ENCODE measurements around the gene TP53INP2. TPM values are rescaled to one million over a fixed set of nuclear protein-coding genes. Genes with fewer than 3 reads are reported as not detected.

The TP53INP2 gene
- total and polyA plus RNA-seq, 9 of the 15 experiments (the other 6 are each of a cell fraction or from before 2014, with no cell fraction given), result 0.43 to 5.0 (median 1.3) TPM

GRCh38 chr20:34744847-34745246, 40.7 kb downstream of the TP53INP2 start:
- Histone ChIP-seq H3K27me3 (ENCODE audit: control insufficient read depth in 2 of 2, insufficient read depth in 2 of 2, low read length in 2 of 2) (no peaks in the 10 kb centered on the region), H3K79me2 (ENCODE audit: control insufficient read depth, insufficient read depth, low read length) (no peaks in the 10 kb centered on the region), H3K36me3 (ENCODE audit: control insufficient read depth, insufficient read depth, low read length) (peaks cover 74% of the 10 kb centered on the region; the same call in 2 of the 3 replicates), H3K4me2 (ENCODE audit: insufficient read depth, low read length) (no peak overlapping the region), H3K4me3 (no peak overlapping the region), H3K9me1 (ENCODE audit: control insufficient read depth, insufficient read depth, low read length) (no peaks in the 10 kb centered on the region), H3K27ac (ENCODE audit: extremely low read depth, low read depth, low read length) (no peak overlapping the region), H4K20me1 (replicated peaks; ENCODE audit: control insufficient read depth, insufficient read depth, low read length) (no peaks in the 10 kb centered on the region), H2AFZ (ENCODE audit: low read depth, low read length) (no peak overlapping the region), H3K9ac (ENCODE audit: insufficient read depth in 1 of 2, low read depth in 2 of 2, low read length in 2 of 2) (no peak overlapping the region), H3K9me3 (replicated peaks; ENCODE audit: control insufficient read depth, insufficient read depth, low read depth, low read length) (no peaks in the 10 kb centered on the region), H3K4me1 (replicated peaks in 1 of 2; ENCODE audit: control insufficient read depth in 2 of 2, insufficient read depth in 2 of 2, low read length in 2 of 2) (no peaks in the 10 kb centered on the region)
- ChIA-PET POLR2A (interaction anchor here (0.8 to 1.3 kb wide), 2 partner anchors 10 to 13 kb away, joined by 3 to 5 read pairs; no protein-coding TSS in a partner anchor), CTCF (ENCODE audit: low intra/inter-chr PET ratio) (interaction anchor here (0.5 to 0.7 kb wide), 3 partner anchors 32 to 299 kb away, joined by 3 to 4 read pairs (median 3); no protein-coding TSS in a partner anchor)
- WGBS (ENCODE audit: insufficient coverage, low coverage, missing lambda C conversion rate), result 63% methylated on average over 1 of the region's 1 CpG
- in situ Hi-C loops (cut with MboI) (no loop called here), intact Hi-C loops (cut with micrococcal nuclease) (no loop called here)
- FAIRE-seq (no peak), ATAC-seq (no peak), DNase-seq (ENCODE audit: extremely low read depth in 1 of 4, low spot score in 3 of 4) (no peak)
- TF ChIP-seq RHOXF2B (CRISPR knock-in tag; conservative IDR thresholded peaks at IDR 0.05), result no peak
- TF ChIP-seq MXI1 (IDR thresholded peaks at IDR 0.05; ENCODE audit: low read depth, low read length), result no peak
- no peak for TF ChIP-seq NFIX (CRISPR knock-in tag; IDR thresholded peaks at IDR 0.05; ENCODE audit: low read depth)
- no peak for TF ChIP-seq NR0B1 (IDR thresholded peaks at IDR 0.05; ENCODE audit: partially characterized antibody)
- no peak for TF ChIP-seq POLR2A (conservative IDR thresholded peaks at IDR 0.05)
- TF ChIP-seq POLR2B (IDR thresholded peaks at IDR 0.05; ENCODE audit: low read depth, partially characterized antibody), result no peak
- TF ChIP-seq FOXJ3 (CRISPR knock-in tag; IDR thresholded peaks at IDR 0.05), result no peak
- TF ChIP-seq FUS (optimal IDR thresholded peaks at IDR 0.05; ENCODE audit: low read depth, low read length), result no peak
- TF ChIP-seq PTTG1 (tag; IDR thresholded peaks at IDR 0.05; ENCODE audit: low read depth), result no peak
- no peak for TF ChIP-seq MBD2 (IDR thresholded peaks at IDR 0.05; ENCODE audit: borderline replicate concordance, low read depth)
- no peak for TF ChIP-seq SAFB2 (IDR thresholded peaks at IDR 0.05; ENCODE audit: borderline replicate concordance, low read depth, low read length, severe bottlenecking)
- TF ChIP-seq ZBTB7A (IDR thresholded peaks at IDR 0.05; ENCODE audit: borderline replicate concordance, control insufficient read depth, low read depth, low read length), result no peak
- TF ChIP-seq UBTF (IDR thresholded peaks at IDR 0.05; ENCODE audit: borderline replicate concordance in 1 of 2, low read depth in 2 of 2, low read length in 2 of 2), result no peak
- TF ChIP-seq SLC30A9 (CRISPR knock-in tag; IDR thresholded peaks at IDR 0.05), result no peak
- TF ChIP-seq HEY1 (CRISPR knock-in tag; IDR thresholded peaks at IDR 0.05; ENCODE audit: borderline replicate concordance), result no peak
- TF ChIP-seq ZNF212 (CRISPR knock-in tag; IDR thresholded peaks at IDR 0.05), result no peak
- TF ChIP-seq HDGF (IDR thresholded peaks at IDR 0.05), result no peak
- TF ChIP-seq HSF4 (CRISPR knock-in tag; IDR thresholded peaks at IDR 0.05; ENCODE audit: borderline replicate concordance), result no peak
- BruUV-seq (replicated peaks), result no TSS peak
